HepG2 (cell line): ENCODE data around the gene EGFR. TPM values are rescaled to one million over a fixed set of nuclear protein-coding genes. Genes with fewer than 3 reads are reported as not detected.

Experiments
- CCAR2 ChIP-seq: fragments of 200-400 bp; formaldehyde crosslinking; optimal IDR thresholded peaks from 2 replicates; pipeline ENCODE3; 2018; ENCODE audit warnings: low read depth, mild to moderate bottlenecking, low read length, moderate library complexity
- FLYWCH1 ChIP-seq: sonication (generic); formaldehyde crosslinking; IDR thresholded peaks from 2 replicates; pipeline ENCODE4 v1.8.1; 2023; ENCODE audit warnings: mild to moderate bottlenecking, missing genetic modification reagents
- FOXA1 ChIP-seq, 2 experiments: fragments of 450-650 bp in 1 of 2; sonication (generic) in 1 of 2; formaldehyde crosslinking in 1 of 2; IDR thresholded peaks; 2 replicates each; pipeline versions ENCODE4 v1.4.0 to v1.6.1; 2016 to 2020; ENCODE audit warnings: missing genetic modification reagents in 1 of 2
- GATAD1 ChIP-seq: IDR thresholded peaks from 2 replicates; pipeline ENCODE4 v1.6.1; 2016; ENCODE audit warnings: missing genetic modification reagents, missing compliant biosample characterization
- GATAD2A ChIP-seq: IDR thresholded peaks from 2 replicates; pipeline ENCODE4 v1.6.1; 2016
- GTF2F1 ChIP-seq: fragments of 150-350 bp; IDR thresholded peaks from 2 replicates; pipeline ENCODE4 v1.6.1; 2014; ENCODE audit warnings: low read length
- HOXD1 ChIP-seq: sonication (generic); formaldehyde crosslinking; IDR thresholded peaks from 2 replicates; pipeline ENCODE4 v1.5.0; 2020; ENCODE audit warnings: missing genetic modification reagents
- IRF2 ChIP-seq: IDR thresholded peaks from 2 replicates; pipeline ENCODE4 v1.6.1; 2018; ENCODE audit warnings: missing genetic modification reagents, missing compliant biosample characterization
- KDM4B ChIP-seq: sonication (generic); formaldehyde crosslinking; IDR thresholded peaks from 2 replicates; pipeline ENCODE4 v1.4.0; 2020; ENCODE audit warnings: missing genetic modification reagents
- KDM6A ChIP-seq: IDR thresholded peaks from 2 replicates; pipeline ENCODE4 v1.6.1; 2016; ENCODE audit warnings: low read depth
- MTA3 ChIP-seq: sonication (generic); formaldehyde crosslinking; IDR thresholded peaks from 2 replicates; pipeline ENCODE4 v1.4.0; 2020; ENCODE audit warnings: missing genetic modification reagents
- RBFOX2 ChIP-seq: fragments of 200-400 bp; formaldehyde crosslinking; IDR thresholded peaks from 2 replicates; pipeline ENCODE4 v1.6.1; 2017; ENCODE audit warnings: low read depth, mild to moderate bottlenecking, low read length
- RBM22 ChIP-seq: fragments of 200-400 bp; formaldehyde crosslinking; optimal IDR thresholded peaks from 2 replicates; pipeline ENCODE3; 2017; ENCODE audit warnings: mild to moderate bottlenecking, low read length, moderate library complexity
- RBM39 ChIP-seq: fragments of 200-400 bp; formaldehyde crosslinking; IDR thresholded peaks from one replicate; pipeline ENCODE4 v1.6.1; 2018; ENCODE audit warnings: antibody characterized with exemption, mild to moderate bottlenecking, low read depth, low read length; ENCODE audit not compliant: poor library complexity, severe bottlenecking
- RXRB ChIP-seq: IDR thresholded peaks from 2 replicates; pipeline ENCODE4 v1.6.1; 2016; ENCODE audit warnings: borderline replicate concordance, missing genetic modification reagents, missing compliant biosample characterization
- SIX1 ChIP-seq: sonication (generic); formaldehyde crosslinking; IDR thresholded peaks from 2 replicates; pipeline ENCODE4 v1.4.0; 2020; ENCODE audit warnings: missing genetic modification reagents, borderline replicate concordance
- SMAD9 ChIP-seq: sonication (generic); formaldehyde crosslinking; IDR thresholded peaks from 2 replicates; pipeline ENCODE4 v1.5.1; 2020; ENCODE audit warnings: mild to moderate bottlenecking, missing genetic modification reagents
- SRSF4 ChIP-seq: fragments of 200-400 bp; formaldehyde crosslinking; IDR thresholded peaks from one replicate; pipeline ENCODE4 v1.6.1; 2018; ENCODE audit warnings: mild to moderate bottlenecking, low read depth, low read length, moderate library complexity; ENCODE audit not compliant: poor library complexity, severe bottlenecking
- STAG1 ChIP-seq: sonication (generic); formaldehyde crosslinking; IDR thresholded peaks from 2 replicates; pipeline ENCODE4 v1.4.0; 2020; ENCODE audit warnings: missing genetic modification reagents
- ZNF234 ChIP-seq: sonication (generic); formaldehyde crosslinking; conservative IDR thresholded peaks from 2 replicates; pipeline ENCODE4 v1.5.1; 2020; ENCODE audit warnings: mild to moderate bottlenecking, missing genetic modification reagents
- ZNF335 ChIP-seq: sonication (generic); formaldehyde crosslinking; IDR thresholded peaks from 2 replicates; pipeline ENCODE4 v1.4.0; 2020; ENCODE audit warnings: missing genetic modification reagents
- ZNF343 ChIP-seq: sonication (generic); formaldehyde crosslinking; IDR thresholded peaks from 2 replicates; pipeline ENCODE4 v1.4.0; 2020; ENCODE audit warnings: mild to moderate bottlenecking, missing genetic modification reagents
- ZNF432 ChIP-seq: sonication (generic); formaldehyde crosslinking; IDR thresholded peaks from 2 replicates; pipeline ENCODE4 v1.5.0; 2020; ENCODE audit warnings: missing genetic modification reagents, mild to moderate bottlenecking, borderline replicate concordance
- ZNF512 ChIP-seq: sonication (generic); formaldehyde crosslinking; IDR thresholded peaks from 2 replicates; pipeline ENCODE4 v1.4.0; 2020; ENCODE audit warnings: mild to moderate bottlenecking, missing genetic modification reagents
- ZNF557 ChIP-seq: sonication (generic); formaldehyde crosslinking; IDR thresholded peaks from 2 replicates; pipeline ENCODE4 v1.4.0; 2020; ENCODE audit warnings: missing genetic modification reagents
- ZNF720 ChIP-seq: sonication (generic); formaldehyde crosslinking; IDR thresholded peaks from 2 replicates; pipeline ENCODE4 v1.4.0; 2020; ENCODE audit warnings: missing genetic modification reagents
- ZNF775 ChIP-seq: sonication (generic); formaldehyde crosslinking; IDR thresholded peaks from 2 replicates; pipeline ENCODE4 v1.4.0; 2020; ENCODE audit warnings: missing genetic modification reagents, mild to moderate bottlenecking, moderate library complexity, borderline replicate concordance
- ZNF883 ChIP-seq: sonication (generic); formaldehyde crosslinking; IDR thresholded peaks from 2 replicates; pipeline ENCODE4 v1.5.1; 2020; ENCODE audit warnings: mild to moderate bottlenecking, missing genetic modification reagents; ENCODE audit errors: not compliant biosample characterization
- polyA plus RNA-seq, 8 experiments: library from polyadenylated mRNA; depleted of rRNA in 3 of 8; stranded (reverse) in 7 of 8; unstranded in 1 of 8; fragments of >200 nt; fragmentation: Illumina TruSeq in 4 of 8; extraction: Trizol in 4 of 8; gene quantifications; 2 replicates each; pipeline versions ENCODE4 v1.2.1 to v1.2.3, GENCODE V29; 2011 to 2016; ENCODE audit warnings: low read depth in 4 of 8, missing spikeins in 1 of 8, mixed read lengths in 1 of 8; ENCODE audit not compliant: insufficient read depth in 1 of 8
- total RNA-seq, 5 experiments: library from RNA; depleted of rRNA; stranded (reverse); fragments of >200 nt; fragmentation: Illumina TruSeq; extraction: Trizol; gene quantifications; 2 replicates each; pipeline ENCODE4 v1.2.3, GENCODE V29; 2016; ENCODE audit warnings: low read depth in 1 of 5
- TF ChIP-seq, protein P1 (sequence below): sonication (generic); formaldehyde crosslinking; IDR thresholded peaks from 2 replicates; pipeline ENCODE4 v1.8.1; 2023; ENCODE audit warnings: mild to moderate bottlenecking, moderate library complexity, missing genetic modification reagents
- TF ChIP-seq, protein P2 (sequence below): sonication (generic); formaldehyde crosslinking; IDR thresholded peaks from 2 replicates; pipeline ENCODE4 v1.4.0; 2020; ENCODE audit warnings: missing genetic modification reagents

EGFR gene
- total and polyA plus RNA-seq, 2 of the 13 experiments (the other 11 are each of a cell fraction or from before 2014, with no cell fraction given), result 7.0 to 10.0 TPM

DNA sequence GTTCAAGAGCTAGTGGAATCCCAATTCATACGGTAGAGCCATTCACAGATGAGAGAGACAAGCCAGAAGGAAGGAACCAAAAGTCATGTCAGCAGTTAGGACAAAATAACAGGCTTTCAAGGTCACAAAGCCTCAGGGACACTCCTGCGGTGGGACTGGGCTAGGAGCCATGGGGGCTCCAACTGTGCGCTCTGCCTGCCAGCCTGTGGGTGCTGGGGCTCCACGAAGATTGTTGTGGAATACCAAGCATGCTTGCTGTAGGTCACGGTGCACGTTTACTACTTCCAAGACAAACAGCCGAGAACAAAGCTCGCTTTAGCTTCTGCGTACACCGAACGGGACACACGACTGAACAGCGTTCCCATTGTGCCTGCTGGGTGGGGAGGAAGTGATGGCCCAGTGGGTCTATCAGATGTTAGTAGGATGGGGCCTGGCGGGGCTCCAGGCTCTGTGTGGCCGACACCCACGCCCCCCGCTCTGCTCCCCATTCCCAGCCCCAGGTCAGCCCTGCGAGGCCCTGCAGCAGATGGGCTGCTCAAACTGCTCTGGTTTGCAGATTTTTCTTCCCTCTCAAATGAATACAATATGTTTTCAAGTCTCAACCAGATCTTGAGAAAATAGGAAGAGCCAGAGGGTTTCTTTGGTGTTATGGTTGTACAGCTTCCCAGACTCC lies 158.9 kb downstream of the EGFR start (continued):
- TF ChIP-seq FOXA1 (IDR thresholded peaks at IDR 0.05) (no peak), FOXA1 (CRISPR knock-in tag; IDR thresholded peaks at IDR 0.05) (peak; percentile 81), ZNF512 (CRISPR knock-in tag) (no peak), RBM22 (no peak), ZNF234 (CRISPR knock-in tag) (no peak), KDM4B (CRISPR knock-in tag) (no peak), GTF2F1 (no peak), KDM6A (CRISPR knock-in tag) (peak; percentile 51; the same call in 1 of the 2 replicates), ZNF720 (CRISPR knock-in tag) (no peak), STAG1 (peak; percentile 27), ZNF343 (peak; percentile 72; the same call in 1 of the 2 replicates), ZNF883 (CRISPR knock-in tag) (peak; percentile 65), SMAD9 (no peak), IRF2 (peak; percentile 80; the same call in 1 of the 2 replicates), ZNF335 (no peak), ZNF775 (CRISPR knock-in tag) (no peak), ZNF557 (CRISPR knock-in tag) (no peak), GATAD1 (CRISPR knock-in tag) (peak; percentile 65), CCAR2 (no peak), FLYWCH1 (CRISPR knock-in tag) (no peak), RBM39 (peak; percentile 59), HOXD1 (CRISPR knock-in tag) (peak; percentile 17; the same call in 1 of the 2 replicates), MTA3 (CRISPR knock-in tag) (no peak), ZNF432 (CRISPR knock-in tag) (no peak), GATAD2A (peak; percentile 94), RXRB (peak; percentile 82), SRSF4 (no peak), SIX1 (CRISPR knock-in tag) (no peak), RBFOX2 (peak; percentile 65)
- TF ChIP-seq, protein P1, sequence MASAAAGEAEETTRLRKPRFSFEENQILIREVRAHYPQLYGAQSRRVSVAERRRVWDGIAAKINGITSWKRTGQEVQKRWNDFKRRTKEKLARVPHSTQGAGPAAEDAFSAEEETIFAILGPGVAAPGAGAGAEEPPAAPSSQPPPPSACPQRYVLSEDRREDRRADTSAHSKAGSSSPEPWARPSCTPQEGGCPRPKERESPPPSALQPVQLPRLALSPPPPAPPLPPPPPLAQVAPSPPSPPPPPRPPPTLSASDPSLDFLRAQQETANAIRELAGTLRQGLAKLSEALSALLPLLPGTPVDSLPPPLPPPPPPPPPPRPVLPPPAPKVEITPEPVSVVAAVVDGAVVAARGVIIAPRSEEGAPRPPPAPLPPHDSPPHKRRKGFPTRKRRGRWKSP (CRISPR knock-in tag), result peak; percentile 80; the same call in 1 of the 2 replicates
- TF ChIP-seq, protein P2, sequence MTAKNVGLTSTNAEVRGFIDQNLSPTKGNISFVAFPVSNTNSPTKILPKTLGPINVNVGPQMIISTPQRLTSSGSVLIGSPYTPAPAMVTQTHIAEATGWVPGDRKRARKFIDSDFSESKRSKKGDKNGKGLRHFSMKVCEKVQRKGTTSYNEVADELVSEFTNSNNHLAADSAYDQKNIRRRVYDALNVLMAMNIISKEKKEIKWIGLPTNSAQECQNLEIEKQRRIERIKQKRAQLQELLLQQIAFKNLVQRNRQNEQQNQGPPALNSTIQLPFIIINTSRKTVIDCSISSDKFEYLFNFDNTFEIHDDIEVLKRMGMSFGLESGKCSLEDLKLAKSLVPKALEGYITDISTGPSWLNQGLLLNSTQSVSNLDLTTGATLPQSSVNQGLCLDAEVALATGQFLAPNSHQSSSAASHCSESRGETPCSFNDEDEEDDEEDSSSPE (CRISPR knock-in tag), result peak; percentile 30; the same call in 1 of the 2 replicates
